H1 (cell line): Measurements from ENCODE around the gene WNT8B.

ENCODE experiments used
- NANOG ChIP-seq: IDR thresholded peaks from 2 replicates; pipeline ENCODE4 v1.6.1; 2011; ENCODE audit warnings: low read length, low read depth, mild to moderate bottlenecking, inconsistent platforms; ENCODE audit not compliant: insufficient read depth, poor library complexity, severe bottlenecking
- TF ChIP-seq, protein P1 (sequence below), 3 experiments: IDR thresholded peaks; 1 replicate in 2 of 3; 2 replicates in 1 of 3; pipeline versions ENCODE4 v1.5.1 to v1.6.1; 2011; ENCODE audit warnings: low read length in 3 of 3, mild to moderate bottlenecking in 3 of 3, inconsistent platforms in 2 of 3, low read depth in 1 of 3, moderate library complexity in 1 of 3; ENCODE audit not compliant: insufficient read depth in 1 of 3; ENCODE audit errors: control extremely low read depth in 1 of 3

DNA sequence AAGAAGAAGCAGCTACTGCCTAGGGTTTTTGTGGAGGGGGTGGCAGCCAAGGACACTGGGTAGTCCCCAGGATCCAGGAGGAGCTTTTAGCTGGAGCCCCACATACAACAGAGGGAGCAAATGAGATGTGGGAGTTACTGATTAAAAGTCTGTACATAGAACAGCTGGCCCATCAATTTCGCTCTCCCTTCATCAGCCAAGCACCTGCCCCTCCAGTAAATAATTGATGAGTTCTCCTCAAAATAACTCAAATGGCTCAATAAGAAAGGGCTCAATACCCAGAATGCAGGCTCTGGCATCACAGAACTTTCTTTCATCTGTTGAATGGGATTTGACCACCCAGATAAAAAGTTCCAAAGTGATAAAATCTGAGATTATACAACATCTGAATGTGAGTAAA, 15.1 kb upstream of the WNT8B start:
- TF ChIP-seq, protein P1, sequence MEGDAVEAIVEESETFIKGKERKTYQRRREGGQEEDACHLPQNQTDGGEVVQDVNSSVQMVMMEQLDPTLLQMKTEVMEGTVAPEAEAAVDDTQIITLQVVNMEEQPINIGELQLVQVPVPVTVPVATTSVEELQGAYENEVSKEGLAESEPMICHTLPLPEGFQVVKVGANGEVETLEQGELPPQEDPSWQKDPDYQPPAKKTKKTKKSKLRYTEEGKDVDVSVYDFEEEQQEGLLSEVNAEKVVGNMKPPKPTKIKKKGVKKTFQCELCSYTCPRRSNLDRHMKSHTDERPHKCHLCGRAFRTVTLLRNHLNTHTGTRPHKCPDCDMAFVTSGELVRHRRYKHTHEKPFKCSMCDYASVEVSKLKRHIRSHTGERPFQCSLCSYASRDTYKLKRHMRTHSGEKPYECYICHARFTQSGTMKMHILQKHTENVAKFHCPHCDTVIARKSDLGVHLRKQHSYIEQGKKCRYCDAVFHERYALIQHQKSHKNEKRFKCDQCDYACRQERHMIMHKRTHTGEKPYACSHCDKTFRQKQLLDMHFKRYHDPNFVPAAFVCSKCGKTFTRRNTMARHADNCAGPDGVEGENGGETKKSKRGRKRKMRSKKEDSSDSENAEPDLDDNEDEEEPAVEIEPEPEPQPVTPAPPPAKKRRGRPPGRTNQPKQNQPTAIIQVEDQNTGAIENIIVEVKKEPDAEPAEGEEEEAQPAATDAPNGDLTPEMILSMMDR (IDR thresholded peaks at IDR 0.05; ENCODE audit: control extremely low read depth in 1 of 3, insufficient read depth in 1 of 3, low read depth in 1 of 3, low read length in 3 of 3), result no peak
- TF ChIP-seq NANOG, result no peak
